HG03378 (cell line): ENCODE results near the gene DPP6.

ENCODE experiments used
- ATAC-seq: cut with Tn5 transposase; IDR thresholded peaks from one replicate; pipeline ENCODE4 v1.9.1; 2021; ENCODE audit warnings: mild to moderate bottlenecking, moderate library complexity; ENCODE audit not compliant: unreplicated experiment

Gene DPP6

DNA sequence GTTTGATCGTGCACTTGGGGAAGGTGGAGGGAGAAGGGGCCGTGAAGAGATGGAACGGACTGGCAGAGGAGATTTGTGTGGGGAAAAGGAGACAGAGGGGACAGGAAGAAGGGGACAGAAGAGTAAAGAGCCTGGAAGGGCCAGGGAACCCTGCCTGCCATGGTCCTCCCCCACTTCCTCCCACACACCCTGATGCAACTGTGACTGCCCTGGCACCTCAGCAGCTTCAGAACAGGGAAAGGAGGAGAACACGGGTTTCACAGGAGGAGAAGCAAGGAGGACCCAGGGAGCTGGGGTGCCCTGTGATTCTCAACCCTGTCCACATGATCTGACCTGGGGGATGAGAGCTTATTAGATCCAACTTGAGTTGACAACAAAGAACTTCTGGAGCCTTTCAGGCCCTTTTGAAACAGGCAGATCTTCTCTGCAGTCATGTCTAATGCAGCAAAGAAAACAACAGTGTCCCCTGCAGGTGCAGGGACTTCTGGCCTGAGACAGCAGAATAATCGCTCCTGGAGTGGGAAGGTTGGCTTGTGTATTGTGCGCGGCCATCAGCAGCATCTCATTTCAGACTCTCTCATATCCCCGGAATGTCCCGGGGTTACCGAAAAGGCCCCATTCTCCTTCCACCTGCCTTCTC is 529.2 kb downstream of the DPP6 start:
- no peak for ATAC-seq

DNA sequence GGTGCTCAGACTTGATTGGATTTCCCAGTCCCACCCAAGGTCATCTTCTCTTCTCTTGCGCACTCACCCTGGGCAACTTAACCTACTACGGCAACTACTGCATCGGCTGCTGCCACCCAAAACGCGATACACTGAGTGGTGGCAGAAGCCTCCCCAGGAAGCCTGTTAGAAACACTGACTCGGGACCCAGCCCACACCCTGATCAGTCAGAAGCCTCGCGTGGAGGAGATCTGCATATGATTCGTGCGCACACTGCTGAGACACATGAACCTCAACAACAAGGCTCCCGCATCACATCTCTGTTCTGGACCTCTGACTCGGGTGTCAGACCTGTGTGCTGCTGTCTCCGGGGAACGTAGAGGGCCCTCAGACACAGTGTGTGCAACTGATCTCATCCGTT is 531.3 kb downstream of the DPP6 start:
- no peak for ATAC-seq

DNA sequence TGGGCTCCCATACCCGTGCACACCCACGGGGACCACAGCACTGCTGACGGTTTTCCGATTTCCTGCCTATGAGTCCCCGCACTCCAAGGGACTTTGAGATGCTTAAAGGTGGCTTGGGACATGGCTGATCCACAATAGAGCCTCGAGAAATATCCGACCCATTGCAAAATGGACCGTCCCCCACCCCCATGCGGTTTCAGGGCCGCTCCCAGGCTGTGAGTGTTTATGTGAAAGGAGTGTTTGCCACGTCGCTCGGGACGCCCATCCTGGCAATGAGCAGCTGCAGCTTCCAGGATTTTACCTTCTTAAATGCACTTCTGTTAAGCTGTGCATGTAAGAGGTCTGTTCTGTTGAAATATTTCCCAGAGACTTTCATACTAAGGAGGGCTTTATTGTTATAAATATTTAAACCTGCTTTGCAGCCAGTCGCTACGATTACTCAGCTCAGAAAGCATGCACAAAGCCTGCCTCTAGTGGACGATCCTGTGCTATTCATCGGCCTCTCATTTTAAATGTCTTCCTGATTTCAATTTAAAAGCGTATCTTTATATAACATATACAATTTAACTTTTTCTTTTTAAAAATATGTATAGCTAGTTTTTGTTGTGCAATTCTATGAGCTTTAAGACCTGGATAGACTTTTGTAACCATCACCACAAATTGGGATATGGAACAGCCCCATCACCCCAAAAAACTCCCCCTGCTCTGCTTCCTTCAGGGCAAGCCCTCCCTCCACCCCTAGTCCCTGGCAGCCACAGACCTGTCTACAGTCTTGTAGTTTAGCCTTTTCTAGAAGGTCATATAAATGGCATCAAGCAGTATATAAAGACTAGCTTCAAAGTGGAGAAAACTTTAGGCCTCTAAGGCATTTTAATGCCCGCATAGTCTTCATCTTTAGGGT is 532.4 kb downstream of the DPP6 start:
- ATAC-seq = no peak

DNA sequence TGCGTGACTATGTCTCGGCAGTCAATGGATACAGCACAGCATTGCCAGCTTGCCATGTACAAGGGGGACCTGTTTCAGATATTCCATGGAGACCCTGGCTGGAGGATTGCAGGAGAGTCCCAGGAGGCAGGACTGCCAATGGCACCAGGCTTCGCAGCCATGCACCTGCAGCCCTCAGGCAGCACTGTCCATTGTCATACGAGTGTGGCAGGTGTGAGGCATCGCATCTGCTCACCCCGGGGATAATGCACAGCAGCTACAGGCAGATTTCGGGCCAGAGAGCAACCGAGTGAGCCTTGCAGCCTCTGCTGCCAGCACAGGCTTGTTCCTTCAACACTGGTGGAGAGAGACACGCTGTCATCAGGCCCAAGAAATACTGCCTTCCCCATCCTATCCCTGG is 535.6 kb downstream of the DPP6 start:
- ATAC-seq = no peak

DNA sequence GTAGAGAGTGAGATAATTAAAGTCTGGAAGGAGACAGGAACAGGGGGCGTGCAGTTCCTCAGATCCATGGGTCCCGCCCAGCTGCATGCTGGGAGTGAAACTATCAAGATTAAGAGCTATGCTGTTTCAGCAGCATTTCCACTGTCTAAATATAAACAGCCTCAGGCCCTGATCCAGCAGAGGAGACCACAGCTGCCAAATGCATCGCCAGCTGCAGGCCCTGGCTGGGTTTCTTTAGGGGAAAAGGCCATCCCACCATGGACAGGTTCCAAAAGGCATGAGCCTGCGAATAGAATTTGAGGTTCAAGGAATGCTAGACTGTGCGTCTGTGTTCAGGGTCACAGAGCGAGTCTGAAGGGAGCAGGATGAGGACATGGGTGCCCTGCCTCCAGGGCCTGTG is 539.3 kb downstream of the DPP6 start:
- no peak for ATAC-seq

DNA sequence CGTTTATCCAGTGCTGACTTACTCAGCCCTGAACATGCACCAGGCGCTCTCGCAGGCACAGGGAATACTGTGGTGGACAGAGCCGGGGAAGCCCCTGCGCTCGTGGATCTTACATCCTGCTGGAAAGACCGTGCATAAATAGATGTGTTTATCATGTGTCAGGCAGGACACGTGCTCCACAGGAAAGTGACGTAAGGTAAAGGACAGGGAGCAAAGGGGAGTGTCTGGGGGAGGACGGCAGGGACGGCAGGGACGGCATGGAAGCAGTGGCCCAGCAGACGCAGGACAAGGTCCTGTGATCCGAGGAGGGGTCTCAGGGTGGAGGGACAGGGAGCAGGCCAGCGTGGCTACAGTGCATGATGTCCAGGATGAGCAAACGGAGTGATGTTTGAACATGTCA is 540.2 kb downstream of the DPP6 start:
- no peak for ATAC-seq

DNA sequence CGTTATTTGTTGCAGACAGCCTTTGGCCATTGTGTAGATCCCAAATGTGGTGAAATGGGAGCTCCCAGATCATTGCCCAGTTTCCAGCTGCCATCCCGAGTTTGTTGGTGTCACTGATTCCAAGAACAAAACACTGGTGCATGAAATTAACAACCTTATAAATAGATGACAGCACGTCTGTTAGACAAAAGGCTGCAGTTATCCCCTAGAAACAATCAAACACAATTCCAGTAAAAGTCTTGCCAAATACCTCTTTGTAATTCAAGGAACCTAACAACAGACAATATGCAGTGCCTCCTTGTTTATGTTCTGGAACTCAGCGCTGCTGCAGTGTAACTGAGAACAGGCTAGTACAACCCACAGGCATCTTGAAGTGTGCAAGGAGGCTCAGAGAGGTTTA is 546.2 kb downstream of the DPP6 start:
- no peak for ATAC-seq

DNA sequence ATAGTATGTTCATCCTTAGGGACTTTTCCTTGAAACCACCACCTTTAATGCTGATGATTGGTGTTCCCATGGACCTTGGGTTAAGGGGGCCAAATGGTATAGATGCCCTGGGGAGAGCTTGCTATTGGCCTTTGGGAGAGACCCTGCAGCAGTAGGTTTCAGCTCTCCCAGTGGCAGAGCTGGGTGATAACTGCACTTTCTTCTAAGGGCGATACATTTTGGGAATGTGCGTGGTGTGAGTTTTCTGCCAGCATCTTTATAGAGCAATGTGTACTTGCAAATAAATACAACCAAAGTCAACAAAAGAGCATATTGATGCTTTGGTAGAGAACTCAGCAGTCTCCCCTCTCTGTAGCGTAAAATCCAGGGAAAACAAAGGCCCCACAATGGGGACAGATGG is 546.7 kb downstream of the DPP6 start:
- ATAC-seq = no peak

DNA sequence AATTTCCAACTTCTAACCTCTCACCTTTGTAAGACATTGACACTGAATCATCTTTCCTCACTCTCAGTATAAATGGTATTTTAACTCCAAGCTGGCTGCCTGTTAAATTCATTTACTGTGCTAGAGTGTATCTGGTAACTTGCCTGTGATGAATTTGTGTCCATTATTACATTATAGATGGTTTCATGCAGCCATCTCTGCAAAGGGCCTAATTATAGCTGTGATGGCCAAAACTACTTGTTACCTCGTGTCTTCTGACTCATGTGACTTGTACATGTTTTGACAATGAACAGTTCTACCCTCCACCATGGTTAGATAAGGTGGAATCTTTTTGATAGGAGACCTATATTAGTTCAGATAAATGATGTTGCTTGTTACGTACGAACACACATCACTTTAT is 558.7 kb downstream of the DPP6 start:
- no peak for ATAC-seq

DNA sequence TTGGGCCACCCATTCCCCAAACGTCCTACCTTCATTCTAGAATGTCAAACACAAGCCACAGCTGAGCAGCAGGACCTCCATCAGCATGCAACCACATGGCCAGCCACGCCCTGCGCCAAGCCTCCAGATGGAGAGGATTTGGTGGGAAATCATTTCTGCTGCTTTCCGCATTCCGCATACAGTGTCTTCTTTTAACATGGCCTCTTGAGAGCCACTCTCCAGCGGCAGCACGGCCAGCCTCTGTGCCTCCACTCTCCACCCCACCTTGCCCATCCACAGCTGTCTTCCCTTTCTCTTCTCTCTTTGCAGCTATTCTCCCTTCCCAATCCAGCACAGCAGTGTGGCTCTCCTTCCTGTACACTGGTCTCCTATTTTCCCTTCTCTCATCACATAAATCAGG is 561.6 kb downstream of the DPP6 start:
- ATAC-seq = no peak

DNA sequence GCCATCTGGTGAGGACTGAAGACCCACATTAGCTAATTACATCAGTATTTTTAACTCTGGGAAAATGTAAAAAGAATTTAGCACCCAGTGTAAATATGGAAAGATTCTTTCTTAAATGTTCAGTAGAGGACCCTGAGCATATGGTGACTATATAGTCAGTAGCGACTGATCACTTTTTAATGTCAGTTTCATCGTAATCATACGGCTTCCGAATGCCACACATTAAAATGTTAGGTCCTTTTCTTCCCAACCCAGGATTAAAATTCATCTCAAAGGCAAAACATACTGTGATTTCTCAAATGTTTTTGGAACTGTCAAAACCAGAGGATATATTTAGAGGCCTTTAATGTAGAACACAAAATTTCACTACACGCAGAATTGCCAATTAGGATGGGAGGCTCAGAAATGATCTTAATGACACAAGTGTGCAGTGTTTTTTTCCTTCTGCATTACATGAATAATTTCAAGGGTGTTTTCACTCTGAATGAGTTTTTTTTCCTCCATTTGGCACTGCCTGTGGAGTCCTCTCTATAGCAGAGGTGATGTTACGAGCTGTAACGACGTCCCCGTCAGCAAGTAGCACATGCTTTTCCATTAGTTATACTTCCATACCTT is 568.0 kb downstream of the DPP6 start:
- no peak for ATAC-seq

DNA sequence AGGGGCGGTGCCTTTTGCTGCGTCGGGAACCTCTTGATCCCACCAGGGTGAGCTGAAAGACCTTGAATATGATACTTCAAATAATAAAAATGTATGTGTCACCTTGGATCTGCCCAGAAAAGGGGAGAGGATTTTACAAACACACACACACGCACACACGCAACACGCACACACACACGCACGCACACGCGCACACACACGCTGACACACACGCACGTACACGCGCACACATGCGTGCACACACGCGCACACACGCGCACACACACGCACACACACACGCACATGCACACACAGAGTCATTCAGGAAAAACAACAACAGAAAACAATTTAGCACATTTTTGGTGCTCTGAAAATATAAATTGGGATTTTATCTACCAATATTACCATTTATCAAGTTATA is 571.2 kb downstream of the DPP6 start:
- no peak for ATAC-seq

DNA sequence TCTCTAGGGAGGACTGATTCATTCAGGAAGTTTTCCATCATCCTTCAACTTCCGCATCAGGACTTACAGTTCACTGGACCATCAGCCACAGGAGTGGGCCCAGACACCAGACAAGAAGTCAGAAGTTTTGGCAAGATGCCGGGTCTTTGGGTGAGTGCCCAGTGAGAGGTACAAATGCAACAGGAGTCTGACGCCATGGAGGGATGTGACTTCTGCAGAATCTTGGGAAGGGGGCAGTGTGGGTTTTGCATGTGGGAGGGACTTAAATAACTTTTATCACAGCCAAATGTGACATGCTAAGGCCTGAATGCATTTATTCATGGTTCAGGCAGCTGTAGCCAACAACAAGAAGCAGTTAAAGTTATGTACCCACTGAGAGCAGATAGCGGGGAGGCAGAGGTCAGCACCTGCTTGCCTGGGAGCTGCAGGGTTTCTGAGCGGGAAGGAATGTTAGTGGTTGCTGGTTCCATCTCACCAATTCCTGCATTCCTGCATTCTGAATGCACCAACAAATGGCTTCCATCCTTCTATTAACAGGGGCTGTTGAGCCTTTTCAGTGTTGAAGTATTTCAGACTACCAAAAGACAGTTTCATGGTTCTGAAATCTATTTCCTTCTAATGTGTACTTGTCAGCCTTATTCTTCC is 575.6 kb downstream of the DPP6 start:
- ATAC-seq = no peak

DNA sequence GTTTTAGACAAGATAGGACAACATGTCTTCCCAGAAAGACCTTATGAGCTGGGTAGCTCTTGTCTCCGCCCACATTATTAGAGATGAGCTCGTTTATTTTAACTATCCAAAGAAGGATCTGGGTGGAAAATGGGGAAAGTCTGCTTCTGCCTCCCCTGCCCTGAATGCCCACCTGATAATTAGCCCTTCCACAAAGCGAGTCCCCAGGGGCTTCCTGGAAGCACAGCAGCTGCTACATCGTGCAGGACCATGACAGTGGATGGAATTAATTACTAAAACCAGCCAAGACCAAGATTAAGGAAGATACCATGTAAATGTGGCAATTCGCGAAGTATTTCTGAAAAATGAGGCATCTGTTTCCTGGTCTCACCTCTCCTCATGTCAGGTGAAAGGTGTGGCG is 576.4 kb downstream of the DPP6 start:
- ATAC-seq = no peak

DNA sequence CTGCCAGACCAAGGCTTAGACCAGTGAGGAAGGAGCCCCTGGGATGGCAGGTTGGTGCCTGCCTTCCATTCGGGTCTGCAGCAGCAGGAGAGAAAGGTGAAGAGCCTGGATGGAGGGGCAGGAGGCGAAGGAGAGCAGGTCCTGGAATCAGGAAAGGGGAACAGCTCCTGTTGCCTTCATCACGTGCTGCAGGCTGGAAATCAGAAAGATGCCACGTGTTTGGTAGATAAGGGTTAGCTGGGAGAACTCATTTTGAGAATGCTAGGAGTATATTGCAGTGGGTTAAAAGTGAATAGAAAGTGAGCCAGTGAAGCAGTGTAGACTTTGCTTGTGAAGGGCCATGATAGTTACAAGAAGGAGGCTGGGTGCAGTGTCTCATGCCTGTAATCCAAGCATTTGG is 579.0 kb downstream of the DPP6 start:
- ATAC-seq = no peak

DNA sequence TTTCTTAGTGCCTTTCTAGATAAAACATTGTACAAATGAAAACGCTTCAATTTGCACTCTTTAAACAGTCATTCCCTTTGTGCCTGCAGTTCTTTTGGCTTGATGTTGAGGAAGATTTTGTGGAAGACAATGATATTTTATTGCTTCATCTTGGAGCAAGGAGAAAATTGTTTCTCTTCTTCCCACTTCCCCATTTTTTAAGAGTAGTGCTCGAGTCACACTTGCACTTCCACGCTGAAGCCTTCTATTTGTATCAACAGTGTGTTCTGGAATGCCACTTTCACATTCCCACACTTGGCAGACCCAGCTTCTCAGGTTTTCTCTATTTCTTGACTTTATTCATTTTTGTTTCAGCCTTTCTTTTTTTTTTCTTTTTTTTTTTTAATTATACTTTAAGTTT is 581.4 kb downstream of the DPP6 start:
- no peak for ATAC-seq

DNA sequence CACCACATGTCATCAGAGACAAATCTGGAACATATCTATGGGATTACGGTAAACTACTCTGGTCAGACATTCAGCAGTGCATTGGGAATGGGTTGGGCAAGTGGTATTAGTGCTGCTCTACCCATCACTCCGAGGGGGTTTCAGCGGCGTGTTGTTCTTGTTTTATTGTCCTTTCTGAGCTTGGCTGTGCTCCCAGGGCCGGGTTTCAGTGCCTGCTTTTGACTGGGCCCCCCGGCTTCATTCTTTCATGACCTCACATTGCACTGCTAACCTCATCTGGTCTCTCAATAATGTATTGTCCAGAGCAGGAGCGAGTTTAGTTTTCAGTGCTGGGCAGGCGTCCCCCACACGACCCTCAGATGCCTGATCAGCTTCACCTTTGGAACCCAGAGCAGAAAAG is 586.1 kb downstream of the DPP6 start:
- no peak for ATAC-seq

DNA sequence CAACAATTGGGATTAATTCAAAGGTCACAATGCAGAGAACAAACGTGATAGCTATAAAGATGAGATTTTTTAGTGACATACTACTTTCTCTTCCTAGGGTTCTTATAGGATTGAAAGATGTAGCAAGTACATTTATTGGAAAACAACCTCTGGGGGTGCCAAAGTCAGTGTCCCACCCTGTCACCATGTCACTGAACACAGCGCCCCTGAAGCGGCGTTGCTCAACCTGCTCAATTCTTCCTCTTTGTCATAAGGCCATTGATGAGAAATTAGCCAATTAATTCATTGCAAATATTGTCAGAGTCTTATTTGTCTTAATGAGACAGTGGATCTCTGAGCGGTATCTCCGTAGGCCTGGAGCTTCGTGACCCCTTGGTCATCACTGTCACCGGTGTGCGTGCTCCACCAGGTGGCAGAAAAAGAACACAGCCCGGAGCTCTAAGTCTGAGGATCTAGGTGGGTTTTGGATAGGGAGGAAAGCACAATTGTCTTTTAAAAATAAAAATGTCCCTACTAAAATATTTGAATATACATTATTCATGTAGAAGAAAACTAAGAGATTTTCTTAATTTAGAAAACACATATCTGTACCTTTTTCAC is 588.2 kb downstream of the DPP6 start:
- no peak for ATAC-seq

DNA sequence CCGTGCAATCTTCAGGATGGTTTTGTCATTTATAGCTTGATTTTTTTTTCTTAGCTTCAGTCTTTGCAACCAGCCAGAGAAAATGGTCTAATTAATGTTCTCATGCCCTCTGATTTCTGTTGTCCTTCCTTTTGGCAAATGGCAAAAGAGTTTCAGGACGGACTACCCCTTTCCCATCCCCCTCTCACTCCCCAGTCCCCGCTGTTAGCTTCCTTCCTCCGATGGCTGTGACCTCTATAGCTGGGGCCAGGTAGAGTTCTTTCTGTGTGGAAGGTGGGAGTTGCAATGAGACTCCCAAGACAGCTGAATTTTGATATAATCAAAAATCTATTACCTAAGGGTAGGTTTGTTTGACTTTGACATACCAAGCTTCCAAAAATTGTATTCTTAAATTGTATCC is 588.7 kb downstream of the DPP6 start:
- no peak for ATAC-seq

DNA sequence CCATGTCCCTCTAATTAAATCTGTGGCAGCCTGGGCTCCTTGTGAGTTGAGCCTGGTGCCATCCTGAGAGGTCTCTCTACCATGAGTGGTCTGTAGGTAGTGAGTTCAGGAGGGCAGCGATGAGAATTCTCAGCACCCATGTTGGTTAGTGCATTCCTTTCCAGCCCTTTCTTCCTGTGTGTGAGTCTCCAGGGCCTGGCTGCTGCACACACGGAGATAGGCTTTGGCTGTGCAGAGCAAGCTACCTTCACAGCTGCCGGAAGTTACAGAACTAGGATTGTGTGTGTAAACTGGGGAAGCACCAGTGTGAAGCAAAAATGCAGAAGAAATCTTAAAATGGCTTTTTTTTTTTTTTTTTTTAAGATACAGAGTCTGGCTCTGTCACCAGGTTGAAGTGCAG is 592.2 kb downstream of the DPP6 start:
- no peak for ATAC-seq
